HCT116 (cell line): ENCODE measurements around the gene ADGRG7. TPM values are rescaled to one million over a fixed set of nuclear protein-coding genes. Genes with fewer than 3 reads are reported as not detected.

Source experiments
- ATAC-seq: fragments of 200-7000 bp; cut with Tn5 transposase; 2 replicates; pipeline ENCODE4 v1.9.1; 2020; ENCODE audit warnings: mild to moderate bottlenecking, moderate library complexity
- BruUV-seq: library from RNA; stranded (reverse); fragments of 400-500 nt; replicated peaks from 2 replicates; lab custom pipeline; 2021; lab: Mats Ljungman, UMichigan
- CTCF ChIA-PET: fragments of 300-600 bp; sonication (Branson Sonifier 250); formaldehyde crosslinking; loops from one replicate; lab custom pipeline; 2021; ENCODE audit warnings: antibody characterized with exemption; lab: Charles Lee
- POLR2A ChIA-PET: fragments of 300-600, 350-600 bp; sonication (Branson Sonifier 250); formaldehyde crosslinking; loops from one replicate; lab custom pipeline; 2021; ENCODE audit warnings: antibody characterized with exemption; lab: Charles Lee
- RAD21 ChIA-PET, 2 experiments: fragments of 300-600 bp; sonication (Branson Sonifier 250); formaldehyde crosslinking; loops; one replicate each; lab custom pipeline; 2023; ENCODE audit warnings: low total read pairs in 2 of 2; ENCODE audit not compliant: uncharacterized antibody in 2 of 2, unreplicated experiment in 2 of 2, low non-redundant PET in 1 of 2; lab: Charles Lee
- DNase-seq: peaks from one replicate; pipeline ENCODE4 v3.0.0-alpha.2; 2010; ENCODE audit warnings: low read depth, low spot score
- H2AFZ ChIP-seq: fragments of 200-600 bp; shearing (Covaris generic), sonication (generic); 2 replicates; pipeline ENCODE4 v1.6.1; 2017; ENCODE audit warnings: low read depth, mixed run types, mixed read lengths, antibody characterized with exemption, low read length; ENCODE audit not compliant: poor library complexity, severe bottlenecking
- H3K27ac ChIP-seq: 2 replicates; pipeline ENCODE4 v1.5.1; 2012; ENCODE audit warnings: low read depth, low read length
- H3K27me3 ChIP-seq: fragments of 200-600 bp; sonication (generic); 2 replicates; pipeline ENCODE4 v1.6.1; 2016; ENCODE audit warnings: mixed run types, low read length, mixed read lengths; ENCODE audit not compliant: insufficient read depth
- H3K36me3 ChIP-seq, 2 experiments: fragments of 200-500 bp in 1 of 2; fragments of 200-600 bp in 1 of 2; sonication (Bioruptor generic) in 1 of 2; sonication (generic) in 1 of 2; 2 replicates each; pipeline versions ENCODE4 v1.5.1 to v1.6.1; 2014 to 2016; ENCODE audit warnings: low read length in 2 of 2, inconsistent platforms in 1 of 2, mixed read lengths in 1 of 2, mixed run types in 1 of 2; ENCODE audit not compliant: insufficient read depth in 2 of 2, control insufficient read depth in 1 of 2
- H3K4me1 ChIP-seq, 2 experiments: fragments of 200-600 bp in 1 of 2; sonication (generic) in 1 of 2; 2 replicates each; pipeline versions ENCODE4 v1.5.1 to v1.6.1; 2012 to 2017; ENCODE audit warnings: low read length in 2 of 2, inconsistent platforms in 1 of 2, mild to moderate bottlenecking in 1 of 2, mixed read lengths in 1 of 2, mixed run types in 1 of 2, moderate library complexity in 1 of 2; ENCODE audit not compliant: insufficient read depth in 2 of 2, control insufficient read depth in 1 of 2
- H3K4me2 ChIP-seq: fragments of 200-600 bp; sonication (generic); 2 replicates; pipeline ENCODE4 v1.6.1; 2017; ENCODE audit warnings: mixed run types, low read length, mixed read lengths
- H3K4me3 ChIP-seq, 2 experiments: fragments of 200-600 bp in 1 of 2; sonication (generic) in 1 of 2; replicated peaks in 1 of 2; 2 replicates each; pipeline ENCODE4 v1.5.1; 2011 to 2016; ENCODE audit warnings: low read length in 2 of 2, control low read depth in 1 of 2, low read depth in 1 of 2, mild to moderate bottlenecking in 1 of 2, mixed read lengths in 1 of 2, mixed run types in 1 of 2
- H3K79me2 ChIP-seq: fragments of 200-600 bp; sonication (generic); 2 replicates; pipeline ENCODE4 v1.6.1; 2017; ENCODE audit warnings: mild to moderate bottlenecking, mixed run types, low read length, moderate library complexity, mixed read lengths; ENCODE audit not compliant: insufficient read depth
- H3K9ac ChIP-seq: fragments of 200-600 bp; sonication (generic); 2 replicates; pipeline ENCODE4 v1.6.1; 2016; ENCODE audit warnings: low read length, mixed read lengths
- H3K9me2 ChIP-seq: fragments of 200-600 bp; sonication (generic), shearing (Covaris generic); 2 replicates; pipeline ENCODE4 v1.6.1; 2017; ENCODE audit warnings: mixed run types, mild to moderate bottlenecking, moderate library complexity; ENCODE audit not compliant: insufficient read depth
- H3K9me3 ChIP-seq, 2 experiments: fragments of 200-500 bp in 1 of 2; fragments of 200-600 bp in 1 of 2; sonication (Bioruptor generic) in 1 of 2; sonication (generic) in 1 of 2; 2 replicates each; pipeline ENCODE4 v1.6.1; 2014 to 2017; ENCODE audit warnings: low read length in 2 of 2, mixed read lengths in 2 of 2, inconsistent platforms in 1 of 2, low read depth in 1 of 2, mild to moderate bottlenecking in 1 of 2, mixed run types in 1 of 2, moderate library complexity in 1 of 2; ENCODE audit not compliant: control insufficient read depth in 1 of 2, insufficient read depth in 1 of 2
- H4K20me1 ChIP-seq: fragments of 200-600 bp; sonication (generic), shearing (Covaris generic); 2 replicates; pipeline ENCODE4 v1.6.1; 2017; ENCODE audit warnings: mixed run types, mild to moderate bottlenecking, moderate library complexity; ENCODE audit not compliant: insufficient read depth
- ATF3 ChIP-seq: IDR thresholded peaks from 2 replicates; pipeline ENCODE4 v1.6.1; 2012
- CEBPB ChIP-seq: IDR thresholded peaks from 2 replicates; pipeline ENCODE4 v1.6.1; 2012; ENCODE audit warnings: low read depth
- ELF1 ChIP-seq: IDR thresholded peaks from 2 replicates; pipeline ENCODE4 v1.6.1; 2012; ENCODE audit warnings: low read depth, borderline replicate concordance
- RAD21 ChIP-seq: IDR thresholded peaks from 2 replicates; pipeline ENCODE4 v1.6.1; 2012; ENCODE audit warnings: low read depth, mild to moderate bottlenecking
- intact Hi-C: fragments of 100-400 bp; cut with micrococcal nuclease; formaldehyde crosslinking; loops from 2 replicates; pipeline ENCODE4 v1.10.0; 2022
- total RNA-seq: library from RNA; stranded (reverse); gene quantifications from one replicate; pipeline ENCODE4 v1.2.1, GENCODE V29; 2021; ENCODE audit not compliant: unreplicated experiment
- TF ChIP-seq, protein P1 (sequence below), 3 experiments: fragments of 200-600 bp in 1 of 3; sonication (generic) in 1 of 3; IDR thresholded peaks in 2 of 3; conservative IDR thresholded peaks in 1 of 3; 2 replicates each; pipeline ENCODE4 v1.5.1; 2012 to 2017; ENCODE audit warnings: low read depth in 2 of 3, low read length in 2 of 3, antibody characterized with exemption in 1 of 3, borderline replicate concordance in 1 of 3, control low read depth in 1 of 3, mild to moderate bottlenecking in 1 of 3, mixed read lengths in 1 of 3, mixed run types in 1 of 3, moderate library complexity in 1 of 3; ENCODE audit not compliant: insufficient read depth in 1 of 3

The ADGRG7 gene
- total RNA-seq, 1 experiment from 2014 or later: not detected

- no peak for TF ChIP-seq ATF3
Observed at GRCh38 chr3:100631236-100631635, 21.8 kb downstream of the ADGRG7 start (continued).

DNA sequence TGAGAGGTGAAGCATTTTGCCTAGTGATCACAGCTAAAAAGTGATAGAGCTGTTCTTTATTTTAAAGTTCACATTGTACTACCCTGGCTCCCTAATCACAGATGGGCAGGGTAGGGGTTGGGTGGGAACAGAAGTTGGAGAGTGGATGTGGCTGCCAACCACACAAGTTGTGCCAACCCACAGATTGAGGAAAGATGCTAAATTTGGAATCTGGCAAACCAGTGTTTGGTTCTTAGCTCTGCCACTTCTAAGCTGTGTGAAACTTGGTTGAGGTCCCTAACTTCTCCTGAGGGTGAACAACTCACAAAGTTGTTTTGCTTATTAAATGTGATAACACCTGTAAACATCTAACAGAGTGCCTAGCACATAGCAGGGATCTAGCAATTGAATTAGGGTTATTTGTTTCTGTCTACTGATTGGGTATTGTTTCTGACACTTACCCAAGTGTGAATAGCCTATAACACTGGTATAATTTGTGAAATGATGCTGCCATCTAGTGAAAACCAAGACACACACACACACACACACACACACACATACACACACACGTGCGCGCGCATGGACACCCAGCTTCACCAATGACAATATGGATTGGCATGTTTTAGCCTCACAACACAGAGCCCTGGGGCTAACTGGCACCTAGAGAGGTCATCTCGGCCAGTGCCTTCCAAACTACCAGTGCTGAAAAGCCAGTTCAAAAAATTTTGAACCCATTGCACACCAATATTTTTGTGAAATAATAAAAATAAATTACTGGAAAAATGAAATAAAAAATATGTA, 25.3 kb downstream of the ADGRG7 start:
- CTCF ChIA-PET: interaction anchor here (0.6 to 2.5 kb wide), 4 partner anchors 31 to 803 kb away, joined by 3 to 19 read pairs (median 4); no protein-coding TSS in a partner anchor
- Histone ChIP-seq H3K4me1 (no peaks in the 10 kb centered on the region), H3K27me3 (no peaks in the 10 kb centered on the region)
- DNase-seq: peak; percentile 31
- no peak for TF ChIP-seq CEBPB
- TF ChIP-seq, protein P1, sequence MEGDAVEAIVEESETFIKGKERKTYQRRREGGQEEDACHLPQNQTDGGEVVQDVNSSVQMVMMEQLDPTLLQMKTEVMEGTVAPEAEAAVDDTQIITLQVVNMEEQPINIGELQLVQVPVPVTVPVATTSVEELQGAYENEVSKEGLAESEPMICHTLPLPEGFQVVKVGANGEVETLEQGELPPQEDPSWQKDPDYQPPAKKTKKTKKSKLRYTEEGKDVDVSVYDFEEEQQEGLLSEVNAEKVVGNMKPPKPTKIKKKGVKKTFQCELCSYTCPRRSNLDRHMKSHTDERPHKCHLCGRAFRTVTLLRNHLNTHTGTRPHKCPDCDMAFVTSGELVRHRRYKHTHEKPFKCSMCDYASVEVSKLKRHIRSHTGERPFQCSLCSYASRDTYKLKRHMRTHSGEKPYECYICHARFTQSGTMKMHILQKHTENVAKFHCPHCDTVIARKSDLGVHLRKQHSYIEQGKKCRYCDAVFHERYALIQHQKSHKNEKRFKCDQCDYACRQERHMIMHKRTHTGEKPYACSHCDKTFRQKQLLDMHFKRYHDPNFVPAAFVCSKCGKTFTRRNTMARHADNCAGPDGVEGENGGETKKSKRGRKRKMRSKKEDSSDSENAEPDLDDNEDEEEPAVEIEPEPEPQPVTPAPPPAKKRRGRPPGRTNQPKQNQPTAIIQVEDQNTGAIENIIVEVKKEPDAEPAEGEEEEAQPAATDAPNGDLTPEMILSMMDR (IDR thresholded peaks at IDR 0.05 in 2 of 3, conservative IDR thresholded peaks at IDR 0.05 in 1 of 3; ENCODE audit: borderline replicate concordance in 1 of 3, insufficient read depth in 1 of 3, low read depth in 2 of 3, low read length in 2 of 3): peak in 2 of 3 experiments; percentile 16 to 33; a peak in 3 of 6 replicates
- TF ChIP-seq RAD21: peak; percentile 61
- no peak for TF ChIP-seq ELF1
- TF ChIP-seq, all 23 proteins: peak for 2
- Histone ChIP-seq H3K27ac (no peak overlapping the region), H3K79me2 (no peaks in the 10 kb centered on the region), H2AFZ (no peak overlapping the region), H3K4me3 (no peak overlapping the region), H3K4me2 (no peak overlapping the region), H3K9me3 (no peaks in the 10 kb centered on the region), H4K20me1 (no peaks in the 10 kb centered on the region), H3K36me3 (no peaks in the 10 kb centered on the region), H3K9ac (no peak overlapping the region), H3K9me2 (no peaks in the 10 kb centered on the region)
- peak; percentile 67 for ATAC-seq
- intact Hi-C loops: no loop called here
- no TSS peak for BruUV-seq
- POLR2A ChIA-PET: no interaction called here
- RAD21 ChIA-PET: interaction anchor here (0.6 to 1.4 kb wide), 5 partner anchors 42 to 172 kb away, joined by 3 to 8 read pairs (median 4); no protein-coding TSS in a partner anchor
